Measurements from ENCODE around the gene USP17L25.
"Not testable (repeated sequence)": the region's sequence is repeated elsewhere in the genome, so short reads cannot be mapped to it uniquely, and the experiment has no call there.

The USP17L25 gene

GRCh38 chr4:9329611-9330010 lies at the start of gene USP17L25:
Gene USP17L25 (plus strand): TSS chr4:9329911. CDS start chr4:9329911, 0 bp downstream.
- not testable (repeated sequence) for DNase-seq (ENCODE audit: low read depth in 2 of 2, low spot score in 1 of 2)

DNA sequence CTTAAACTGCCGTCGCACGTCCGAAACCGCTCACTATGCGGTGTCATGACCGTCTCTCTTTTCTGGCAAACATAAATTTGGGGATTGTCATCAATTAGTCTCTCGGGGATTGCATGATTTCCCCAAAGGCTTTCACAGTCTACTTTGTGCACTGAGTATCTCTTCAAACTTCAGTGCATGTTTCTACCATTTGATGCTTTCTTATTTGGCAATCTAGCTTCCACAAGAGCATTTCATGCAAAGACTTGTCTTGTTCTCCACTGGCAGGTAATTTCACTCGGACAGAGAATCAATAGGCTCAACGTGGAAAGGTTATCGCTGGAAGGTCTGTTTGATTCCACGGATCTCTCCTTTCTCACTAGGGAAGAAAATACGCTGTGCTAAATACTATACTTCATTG lies 5.5 kb upstream of the USP17L25 start:
- not testable (repeated sequence) for DNase-seq (ENCODE audit: low read depth in 2 of 2, low spot score in 1 of 2)

DNA sequence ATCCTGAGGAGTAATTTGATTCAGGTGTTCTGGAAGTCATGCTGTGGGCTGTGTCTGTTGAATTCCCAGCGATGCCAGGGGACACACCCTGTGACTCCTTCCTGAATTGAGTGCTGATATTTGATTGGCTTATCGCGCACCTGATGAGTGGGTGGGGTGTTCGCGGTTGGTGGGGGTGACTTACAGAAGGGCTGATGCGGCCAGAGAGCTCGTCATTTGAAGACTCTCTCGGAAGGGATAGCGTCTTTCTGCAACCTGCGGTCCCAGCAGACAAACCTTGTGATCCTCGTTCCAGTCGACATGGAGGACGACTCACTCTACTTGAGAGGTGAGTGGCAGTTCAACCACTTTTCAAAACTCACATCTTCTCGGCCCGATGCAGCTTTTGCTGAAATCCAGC lies 4.8 kb upstream of the USP17L25 start, which contains the start of gene USP17L24:
USP17L24 (plus strand) TSS at position 301 of the 400 bp plus-strand sequence; CDS start at position 301, 0 bp downstream.
- not testable (repeated sequence) for DNase-seq (ENCODE audit: low read depth in 2 of 2, low spot score in 1 of 2)

GRCh38 chr4:9334358-9334757 lies 4.6 kb downstream of the USP17L25 start, which contains the start of gene USP17L26:
Gene USP17L26 (plus strand): TSS chr4:9334658. CDS start chr4:9334658, 0 bp downstream.
- DNase-seq (ENCODE audit: low read depth in 2 of 2, low spot score in 1 of 2): not testable (repeated sequence)

DNA sequence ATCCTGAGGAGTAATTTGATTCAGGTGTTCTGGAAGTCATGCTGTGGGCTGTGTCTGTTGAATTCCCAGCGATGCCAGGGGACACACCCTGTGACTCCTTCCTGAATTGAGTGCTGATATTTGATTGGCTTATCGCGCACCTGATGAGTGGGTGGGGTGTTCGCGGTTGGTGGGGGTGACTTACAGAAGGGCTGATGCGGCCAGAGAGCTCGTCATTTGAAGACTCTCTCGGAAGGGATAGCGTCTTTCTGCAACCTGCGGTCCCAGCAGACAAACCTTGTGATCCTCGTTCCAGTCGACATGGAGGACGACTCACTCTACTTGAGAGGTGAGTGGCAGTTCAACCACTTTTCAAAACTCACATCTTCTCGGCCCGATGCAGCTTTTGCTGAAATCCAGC lies 9.4 kb downstream of the USP17L25 start, which contains the start of gene USP17L5:
USP17L5 (plus strand) TSS at position 301 of the 400 bp plus-strand sequence; CDS start at position 301, 0 bp downstream.
- DNase-seq (ENCODE audit: low read depth in 2 of 2, low spot score in 1 of 2): not testable (repeated sequence)

GRCh38 chr4:9343848-9344247 lies 14.1 kb downstream of the USP17L25 start, which contains the start of gene USP17L27:
Gene USP17L27 (plus strand): TSS chr4:9344148. CDS start chr4:9344148, 0 bp downstream.
- not testable (repeated sequence) for DNase-seq (ENCODE audit: low read depth in 2 of 2, low spot score in 1 of 2)

DNA sequence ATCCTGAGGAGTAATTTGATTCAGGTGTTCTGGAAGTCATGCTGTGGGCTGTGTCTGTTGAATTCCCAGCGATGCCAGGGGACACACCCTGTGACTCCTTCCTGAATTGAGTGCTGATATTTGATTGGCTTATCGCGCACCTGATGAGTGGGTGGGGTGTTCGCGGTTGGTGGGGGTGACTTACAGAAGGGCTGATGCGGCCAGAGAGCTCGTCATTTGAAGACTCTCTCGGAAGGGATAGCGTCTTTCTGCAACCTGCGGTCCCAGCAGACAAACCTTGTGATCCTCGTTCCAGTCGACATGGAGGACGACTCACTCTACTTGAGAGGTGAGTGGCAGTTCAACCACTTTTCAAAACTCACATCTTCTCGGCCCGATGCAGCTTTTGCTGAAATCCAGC lies 18.9 kb downstream of the USP17L25 start, which contains the start of gene USP17L28:
USP17L28 (plus strand) TSS at position 301 of the 400 bp plus-strand sequence; CDS start at position 301, 0 bp downstream.
- DNase-seq (ENCODE audit: low read depth in 2 of 2, low spot score in 1 of 2): not testable (repeated sequence)

DNA sequence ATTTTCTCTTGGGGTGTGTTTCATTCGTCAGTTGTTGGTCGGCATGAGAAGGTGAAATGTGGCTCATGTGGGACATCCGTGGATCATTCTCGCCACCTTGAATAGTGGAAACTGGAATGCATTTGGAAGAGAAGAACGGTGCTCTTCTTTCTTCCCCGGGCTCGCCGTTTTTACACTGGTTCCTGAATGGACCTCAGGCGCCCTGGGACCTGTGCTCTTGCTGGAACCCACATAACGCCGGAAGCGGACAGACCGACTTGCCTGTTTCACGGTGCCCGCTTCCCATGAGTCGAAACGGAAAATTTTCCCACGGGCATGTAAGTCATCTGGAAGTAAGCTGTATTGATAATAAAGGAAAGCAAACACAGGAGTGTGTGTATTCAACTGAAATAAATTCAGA lies 21.2 kb downstream of the USP17L25 start:
- not testable (repeated sequence) for DNase-seq (ENCODE audit: low read depth in 2 of 2, low spot score in 1 of 2)

GRCh38 chr4:9353338-9353737 lies 23.6 kb downstream of the USP17L25 start, which contains the start of gene USP17L29:
Gene USP17L29 (plus strand): TSS chr4:9353638. CDS start chr4:9353638, 0 bp downstream.
- DNase-seq (ENCODE audit: low read depth in 2 of 2, low spot score in 1 of 2): not testable (repeated sequence)

GRCh38 chr4:9362829-9363228 lies 33.1 kb downstream of the USP17L25 start, which contains the start of gene USP17L30:
Gene USP17L30 (plus strand): TSS chr4:9363129. CDS start chr4:9363129, 0 bp downstream.
- DNase-seq (ENCODE audit: low read depth in 2 of 2, low spot score in 1 of 2): not testable (repeated sequence)

DNA sequence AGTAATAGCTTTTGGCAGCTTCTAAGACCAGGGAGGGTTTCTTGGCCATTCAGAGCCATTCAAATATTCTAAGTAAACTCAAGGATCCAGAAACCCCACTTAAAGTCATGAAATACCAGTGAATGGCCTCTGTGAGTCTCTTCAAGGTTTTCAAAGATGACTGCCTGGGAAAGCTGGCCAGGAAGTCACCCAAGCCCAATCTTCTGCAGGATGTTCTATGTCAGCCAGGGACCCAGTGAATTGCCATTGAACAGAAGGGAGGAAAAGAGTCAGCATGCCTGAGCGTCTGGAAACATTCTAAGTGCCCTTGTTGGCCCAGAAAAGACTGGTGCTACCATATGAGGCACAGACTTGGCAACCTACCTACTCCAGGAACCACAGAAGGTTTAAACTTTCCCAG lies 50.2 kb downstream of the USP17L25 start:
- not testable (repeated sequence) for DNase-seq (ENCODE audit: low read depth in 2 of 2, low spot score in 1 of 2)
